Measurements from ENCODE around the gene FTSJ1. TPM values are rescaled to one million over a fixed set of nuclear protein-coding genes. Genes with fewer than 3 reads are reported as not detected.
A peak's percentile ranks its signal among the peaks of the same experiment; 100 is the strongest.

Gene FTSJ1
- total RNA-seq, 1 donor from 2014 or later = 57.1 TPM

GRCh38 chrX:48475296-48475695, 703 bp upstream of the FTSJ1 start:
- Mint-ChIP-seq H3K4me1 (ENCODE audit: unreplicated experiment) (peaks cover 32% of the 10 kb centered on the region), H3K9me3 (ENCODE audit: unreplicated experiment) (peaks cover 7% of the 10 kb centered on the region), H3K36me3 (ENCODE audit: unreplicated experiment) (no peaks in the 10 kb centered on the region), H3K4me3 (ENCODE audit: unreplicated experiment) (peak overlapping the region; percentile 90), H3K27me3 (ENCODE audit: unreplicated experiment) (no peaks in the 10 kb centered on the region), H3K27ac (ENCODE audit: unreplicated experiment) (peak overlapping the region; percentile 80)
- no peak for DNase-seq (ENCODE audit: extremely low spot score, unreplicated experiment)
- no peak for TF ChIP-seq CTCF (IDR thresholded peaks at IDR 0.05)

GRCh38 chrX:48476919-48477318, 920 bp downstream of the FTSJ1 start:
- DNase-seq (ENCODE audit: extremely low spot score, unreplicated experiment) = no peak
- H3K27ac Mint-ChIP-seq (ENCODE audit: unreplicated experiment) = peak overlapping the region; percentile 80
- peaks cover 32% of the 10 kb centered on the region for H3K4me1 Mint-ChIP-seq (ENCODE audit: unreplicated experiment)
- peaks cover 7% of the 10 kb centered on the region for H3K9me3 Mint-ChIP-seq (ENCODE audit: unreplicated experiment)
- no peak for TF ChIP-seq CTCF (IDR thresholded peaks at IDR 0.05)
- no peaks in the 10 kb centered on the region for H3K27me3 Mint-ChIP-seq (ENCODE audit: unreplicated experiment)
- peaks cover 3% of the 10 kb centered on the region for H3K36me3 Mint-ChIP-seq (ENCODE audit: unreplicated experiment)
- H3K4me3 Mint-ChIP-seq (ENCODE audit: unreplicated experiment) = peak overlapping the region; percentile 90

GRCh38 chrX:48477960-48478755, 2.2 kb downstream of the FTSJ1 start:
- Mint-ChIP-seq H3K27ac (ENCODE audit: unreplicated experiment) (no peak overlapping the region), H3K27me3 (ENCODE audit: unreplicated experiment) (no peaks in the 10 kb centered on the region), H3K36me3 (ENCODE audit: unreplicated experiment) (peaks cover 8% of the 10 kb centered on the region), H3K4me3 (ENCODE audit: unreplicated experiment) (peak overlapping the region; percentile 90), H3K9me3 (ENCODE audit: unreplicated experiment) (peaks cover 7% of the 10 kb centered on the region), H3K4me1 (ENCODE audit: unreplicated experiment) (peaks cover 26% of the 10 kb centered on the region)
- no peak for DNase-seq (ENCODE audit: extremely low spot score, unreplicated experiment)
- no peak for TF ChIP-seq CTCF (IDR thresholded peaks at IDR 0.05)

- no peak overlapping the region for H3K27ac Mint-ChIP-seq (ENCODE audit: unreplicated experiment)
- H3K36me3 Mint-ChIP-seq (ENCODE audit: unreplicated experiment) = peaks cover 8% of the 10 kb centered on the region
- no peaks in the 10 kb centered on the region for H3K27me3 Mint-ChIP-seq (ENCODE audit: unreplicated experiment)
- no peak for DNase-seq (ENCODE audit: extremely low spot score, unreplicated experiment)
- peaks cover 7% of the 10 kb centered on the region for H3K9me3 Mint-ChIP-seq (ENCODE audit: unreplicated experiment)
- no peak overlapping the region for H3K4me3 Mint-ChIP-seq (ENCODE audit: unreplicated experiment)
- TF ChIP-seq CTCF (IDR thresholded peaks at IDR 0.05) = no peak
- peaks cover 20% of the 10 kb centered on the region for H3K4me1 Mint-ChIP-seq (ENCODE audit: unreplicated experiment)
Measured at GRCh38 chrX:48478806-48479205, 2.8 kb downstream of the FTSJ1 start.

GRCh38 chrX:48480142-48480541, 4.1 kb downstream of the FTSJ1 start:
- Mint-ChIP-seq H3K9me3 (ENCODE audit: unreplicated experiment) (peaks cover 7% of the 10 kb centered on the region), H3K4me3 (ENCODE audit: unreplicated experiment) (no peak overlapping the region), H3K27me3 (ENCODE audit: unreplicated experiment) (no peaks in the 10 kb centered on the region), H3K36me3 (ENCODE audit: unreplicated experiment) (peaks cover 8% of the 10 kb centered on the region), H3K27ac (ENCODE audit: unreplicated experiment) (no peak overlapping the region), H3K4me1 (ENCODE audit: unreplicated experiment) (peaks cover 13% of the 10 kb centered on the region)
- DNase-seq (ENCODE audit: extremely low spot score, unreplicated experiment) = no peak
- TF ChIP-seq CTCF (IDR thresholded peaks at IDR 0.05) = no peak

Measured in osteocyte (in vitro differentiated cells).